SH-SY5Y (cell line): ENCODE measurements around the gene MYPOP.

Experiments used
- GATA2 ChIP-seq: IDR thresholded peaks from 2 replicates; pipeline ENCODE4 v1.6.1; 2011; ENCODE audit warnings: mild to moderate bottlenecking, low read depth, low read length
- GATA3 ChIP-seq: IDR thresholded peaks from 2 replicates; pipeline ENCODE4 v1.6.1; 2011; ENCODE audit warnings: low read depth, mild to moderate bottlenecking, low read length, moderate library complexity

DNA sequence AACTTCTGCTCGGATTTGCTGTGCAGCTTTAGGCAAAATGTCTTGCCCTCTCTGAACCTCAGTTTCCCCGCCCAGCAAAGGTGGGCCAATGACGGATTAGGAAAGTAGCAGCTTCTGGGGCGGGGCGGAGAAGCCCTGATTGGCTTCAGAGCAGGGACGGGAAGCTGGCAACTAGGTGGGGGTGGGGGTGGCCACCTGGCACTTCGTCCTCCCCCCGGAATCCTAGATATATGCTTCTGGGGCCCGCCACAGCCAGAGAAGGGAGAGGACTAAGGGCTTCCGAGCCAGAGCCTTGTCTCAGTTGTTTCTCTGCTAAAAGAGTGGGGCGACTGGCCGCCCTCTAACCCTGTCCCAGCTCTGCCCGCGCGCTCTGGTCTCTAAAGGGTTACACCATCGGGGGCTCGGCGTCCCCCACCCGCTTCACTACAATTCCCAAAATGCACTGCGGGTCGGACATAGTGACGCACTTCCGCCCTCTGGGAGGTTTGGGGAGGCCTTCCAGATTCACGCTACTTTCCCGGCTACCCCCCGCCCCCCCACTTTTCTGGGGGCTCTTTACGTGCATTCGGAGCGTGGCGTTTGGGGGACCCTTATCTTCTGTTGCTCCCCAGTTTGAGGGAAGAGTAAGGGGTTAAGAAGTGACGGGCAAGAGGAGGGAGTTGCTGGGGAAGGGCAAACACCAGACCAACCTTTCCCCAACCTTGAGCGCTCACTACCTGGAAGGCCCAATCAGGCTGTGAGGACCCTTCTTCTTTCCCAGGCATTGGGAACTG lies 15.8 kb downstream of the MYPOP start:
- TF ChIP-seq GATA2: no peak
- no peak for TF ChIP-seq GATA3
